NK-92 treated with Interleukin-12 subunit alpha and Interleukin-12 subunit beta, amount 100 ng/mL, for 24 hours (cell line): ENCODE data around the gene CDK17.
"Not testable (repeated sequence)": the region's sequence is repeated elsewhere in the genome, so short reads cannot be mapped to it uniquely, and the experiment has no call there.

Experiments
- DNase-seq: peaks from one replicate; lab custom pipeline; 2025; lab: John Stamatoyannopoulos, UW

Gene CDK17

DNA sequence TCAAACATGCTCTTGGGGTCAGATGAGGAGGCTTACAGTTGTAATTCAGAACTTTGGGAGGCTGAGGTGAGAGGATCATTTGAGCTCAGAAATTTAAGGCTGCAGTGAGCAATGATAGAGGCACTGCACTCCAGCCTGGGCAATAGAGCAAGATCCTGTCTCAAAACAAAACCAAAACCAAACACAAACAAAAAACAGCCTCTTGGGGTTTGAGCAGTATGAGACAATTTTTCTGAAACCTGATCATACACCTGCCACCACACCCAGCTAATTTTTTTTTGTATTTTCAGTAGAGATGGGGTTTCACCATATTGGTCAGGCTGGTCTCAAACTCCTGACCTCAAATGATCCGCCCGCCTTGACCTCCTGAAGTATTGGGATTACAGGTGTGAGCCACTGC lies 17.4 kb upstream of the CDK17 start:
- DNase-seq: not testable (repeated sequence)

GRCh38 chr12:96416033-96416799 lies 16.0 kb upstream of the CDK17 start:
- no peak for DNase-seq

GRCh38 chr12:96414637-96415036 lies 14.4 kb upstream of the CDK17 start:
- DNase-seq: no peak

DNA sequence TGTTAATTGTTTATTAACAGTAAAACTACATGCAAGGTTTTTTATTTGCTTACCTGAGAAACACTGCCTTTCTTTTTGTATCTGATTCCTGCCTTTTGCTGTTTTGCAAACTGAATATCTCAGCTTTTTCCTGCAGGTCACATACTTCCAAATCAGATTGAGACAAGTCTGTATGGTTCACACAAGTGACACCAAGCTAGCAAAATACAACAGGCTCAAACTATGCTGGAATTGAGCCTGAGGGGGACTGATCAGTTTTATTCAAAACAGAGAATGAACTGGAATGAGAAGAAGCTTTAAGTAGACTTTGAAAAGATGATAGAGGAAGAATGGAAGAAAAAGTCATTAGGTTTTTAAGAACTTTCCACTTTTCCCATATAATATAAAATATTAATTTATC lies 12.2 kb upstream of the CDK17 start:
- DNase-seq: no peak

- no peak for DNase-seq
Measured at GRCh38 chr12:96409731-96410130, 9.5 kb upstream of the CDK17 start.

DNA sequence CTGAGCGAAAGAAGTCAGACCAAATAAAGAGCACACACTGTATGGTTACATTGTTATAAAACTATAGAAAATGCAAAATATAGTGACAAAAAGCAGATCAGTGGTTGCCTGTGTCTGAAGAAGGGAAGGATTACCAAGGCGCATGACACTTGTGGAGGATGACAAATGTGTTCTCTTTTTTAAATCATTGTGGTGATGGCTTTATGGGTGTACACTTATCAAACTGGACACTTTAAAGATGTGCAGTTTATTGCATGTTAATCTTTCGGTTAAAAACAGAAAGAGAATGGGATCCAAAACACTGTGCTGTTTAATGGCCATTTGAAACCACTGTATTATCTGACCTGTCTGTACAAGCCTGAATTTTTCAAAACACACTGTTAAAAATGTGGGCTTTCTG lies 8.8 kb upstream of the CDK17 start:
- no peak for DNase-seq

GRCh38 chr12:96407429-96408097 lies 7.3 kb upstream of the CDK17 start:
- not testable (repeated sequence) for DNase-seq

- no peak for DNase-seq
Measured at GRCh38 chr12:96404696-96405095, 4.5 kb upstream of the CDK17 start.

GRCh38 chr12:96403870-96404269 lies 3.6 kb upstream of the CDK17 start:
- no peak for DNase-seq

GRCh38 chr12:96402522-96402921 lies 2.3 kb upstream of the CDK17 start:
- DNase-seq: not testable (repeated sequence)

GRCh38 chr12:96402061-96402460 lies 1.8 kb upstream of the CDK17 start:
- no peak for DNase-seq

DNA sequence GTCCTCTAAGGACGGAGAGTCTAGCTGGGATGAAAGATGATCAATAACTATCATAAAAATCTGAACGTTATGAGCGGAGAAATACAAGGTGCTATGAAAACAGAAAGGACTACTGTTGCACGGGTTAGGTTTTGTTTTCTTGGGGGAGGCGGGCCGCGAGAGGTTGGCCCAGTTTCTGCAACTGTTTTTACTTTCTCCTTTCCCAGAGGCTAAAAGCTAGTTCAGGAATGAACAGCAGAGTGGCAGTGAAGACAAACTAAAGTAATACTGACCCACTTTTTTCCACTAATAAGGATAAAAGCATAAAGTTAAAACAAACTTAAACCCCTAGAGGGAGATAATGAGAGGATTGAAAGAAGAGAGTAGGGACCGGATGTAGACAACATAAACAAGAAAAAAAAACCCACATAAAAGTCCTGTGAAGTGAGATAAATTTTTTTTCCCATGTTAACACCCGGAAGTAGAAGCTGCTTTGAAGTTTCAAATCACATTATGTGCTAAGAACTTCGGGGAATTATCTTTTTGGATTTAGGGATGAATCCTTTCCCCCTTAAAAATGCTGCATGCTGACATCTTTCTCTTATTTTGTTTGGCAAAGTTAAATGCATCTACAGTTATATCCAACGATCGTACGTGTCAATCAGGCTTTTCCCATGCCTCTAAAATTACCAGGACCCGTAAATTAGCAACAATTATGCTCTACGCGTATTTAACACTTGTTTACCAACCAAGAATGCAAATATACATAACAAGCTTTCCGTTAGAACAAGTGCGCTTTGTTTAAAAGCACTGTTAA lies 1.0 kb upstream of the CDK17 start:
- DNase-seq: no peak

DNA sequence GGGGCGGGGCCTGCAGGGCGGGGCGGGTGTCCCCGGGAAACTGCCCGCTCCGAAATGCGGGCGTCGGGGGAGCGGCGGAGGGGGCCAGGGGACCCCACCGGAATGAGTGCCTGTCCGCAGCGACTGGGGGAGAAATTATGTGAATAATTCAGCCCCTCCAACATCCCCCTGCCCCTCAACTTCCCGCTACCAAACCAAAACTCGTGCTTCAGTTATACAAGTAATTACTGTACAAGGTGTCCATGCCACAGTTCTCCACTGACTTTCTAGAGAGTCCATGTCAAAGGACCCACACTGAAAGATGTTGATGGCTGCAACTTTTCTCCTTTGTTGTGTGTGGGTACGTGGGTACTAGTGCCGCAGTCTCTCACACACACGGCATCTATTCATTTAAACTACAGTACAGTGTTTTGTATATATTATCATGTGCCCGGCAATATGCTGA lies 414 bp upstream of the CDK17 start:
- no peak for DNase-seq

GRCh38 chr12:96399120-96399918 lies 920 bp downstream of the CDK17 start:
- peak; percentile 91 for DNase-seq

- no peak for DNase-seq
Measured at GRCh38 chr12:96398424-96399119, 1.7 kb downstream of the CDK17 start.

DNA sequence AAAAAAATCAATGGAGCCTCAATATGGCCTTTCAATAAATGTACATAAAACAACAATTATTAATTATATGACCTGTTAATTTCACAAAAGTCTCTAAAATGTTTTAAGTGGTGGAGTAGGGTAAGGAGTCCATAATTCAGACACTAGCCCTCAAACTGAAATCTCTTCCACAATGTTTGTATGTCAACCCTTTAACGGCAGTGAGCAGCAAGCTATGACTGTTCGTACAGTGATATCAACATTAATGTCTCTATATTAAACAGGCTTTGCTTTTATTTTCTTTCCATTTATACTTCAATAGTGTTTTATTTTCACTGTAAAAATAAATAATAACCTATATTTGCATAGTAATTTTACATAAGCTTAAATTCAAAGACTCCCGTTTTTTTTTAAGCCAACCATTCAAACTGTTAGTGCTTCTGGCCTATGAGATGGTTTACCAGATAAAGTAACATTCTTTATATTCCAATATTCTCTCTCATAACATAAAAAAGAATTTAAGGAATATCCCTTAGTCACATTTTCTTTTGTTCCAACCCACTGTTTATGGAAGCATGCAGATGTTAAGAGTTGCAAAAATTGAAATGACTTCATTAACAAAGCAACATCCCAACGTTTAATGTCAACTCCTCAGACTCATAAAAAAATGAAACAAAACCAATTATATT lies 2.3 kb downstream of the CDK17 start:
- no peak for DNase-seq

- no peak for DNase-seq
Measured at GRCh38 chr12:96396914-96397313, 3.3 kb downstream of the CDK17 start.

GRCh38 chr12:96396209-96396608 lies 4.0 kb downstream of the CDK17 start:
- DNase-seq: no peak

DNA sequence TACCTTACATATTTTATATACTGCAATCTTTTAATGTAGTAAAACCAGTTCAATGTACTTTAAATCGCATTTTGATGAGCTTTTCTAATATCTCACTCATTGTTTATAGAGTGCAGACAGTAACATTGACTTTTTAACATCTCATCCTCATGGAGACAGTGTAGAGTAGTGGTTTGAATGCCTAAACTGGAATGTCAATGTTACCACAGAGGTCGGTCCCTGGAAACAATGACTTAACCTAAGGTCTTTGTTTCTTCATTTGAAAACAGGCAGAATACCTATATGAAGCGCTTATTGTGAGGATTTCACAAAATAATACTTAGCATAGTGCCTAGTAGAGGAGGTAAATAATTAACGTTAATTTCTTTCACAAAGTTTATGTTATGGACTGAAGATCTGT lies 5.0 kb downstream of the CDK17 start:
- DNase-seq: no peak

DNA sequence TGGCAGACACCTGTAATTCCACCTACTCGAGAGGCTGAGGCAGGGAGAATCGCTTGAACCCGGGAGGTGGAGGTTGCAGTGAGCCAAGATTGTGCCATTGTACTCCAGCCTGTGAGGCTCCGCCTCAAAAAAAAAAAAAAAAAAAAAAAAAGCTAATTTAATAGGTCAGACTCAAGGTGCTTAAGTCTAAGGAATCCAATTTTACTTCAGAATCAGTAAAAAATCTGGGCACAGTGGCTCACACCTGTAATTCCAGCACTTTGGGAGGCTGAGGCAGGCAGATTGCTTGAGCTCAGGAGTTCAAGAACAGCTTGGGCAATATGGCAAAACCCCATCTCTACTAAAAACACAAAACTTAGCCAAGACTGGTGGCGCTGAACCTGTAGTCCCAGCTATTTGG lies 7.0 kb downstream of the CDK17 start:
- not testable (repeated sequence) for DNase-seq

- DNase-seq: no peak
Measured at GRCh38 chr12:96392397-96392796, 7.8 kb downstream of the CDK17 start.
